HEK293 (cell line): ENCODE results near the gene GAS7.

Experiments
- CTCF ChIA-PET: fragments of 350-600 bp; formaldehyde crosslinking; extraction: SDS; loops from one replicate; lab custom pipeline; 2021; ENCODE audit warnings: antibody characterized with exemption; lab: Yijun Ruan, JAX
- POLR2A ChIA-PET: fragments of 300-600 bp; formaldehyde crosslinking; extraction: SDS; loops from one replicate; lab custom pipeline; 2020; ENCODE audit warnings: antibody characterized with exemption, inconsistent platforms; lab: Yijun Ruan, JAX
- H3K27ac ChIP-seq: fragments of 200-500 bp; sonication (Bioruptor generic); 2 replicates; pipeline ENCODE4 v1.5.1; 2014; ENCODE audit warnings: low read depth, low read length, control low read depth, inconsistent platforms; ENCODE audit errors: extremely low read depth
- H3K36me3 ChIP-seq, 2 experiments: fragments of 200-500 bp in 1 of 2; sonication (Bioruptor generic) in 1 of 2; 1 replicate in 1 of 2; 2 replicates in 1 of 2; pipeline ENCODE4 v1.5.1; 2014 to 2017; ENCODE audit warnings: inconsistent platforms in 2 of 2, low read length in 2 of 2; ENCODE audit not compliant: control insufficient read depth in 2 of 2, insufficient read depth in 1 of 2
- H3K4me1 ChIP-seq: fragments of 200-500 bp; sonication (Bioruptor generic); 2 replicates; pipeline ENCODE4 v1.5.1; 2014; ENCODE audit warnings: mild to moderate bottlenecking, low read length, inconsistent platforms; ENCODE audit not compliant: control insufficient read depth, insufficient read depth
- H3K4me3 ChIP-seq: 2 replicates; pipeline ENCODE4 v1.5.1; 2011; ENCODE audit warnings: low read depth, mild to moderate bottlenecking, control low read depth, low read length, moderate library complexity
- H3K9me3 ChIP-seq: fragments of 200-500 bp; sonication (Bioruptor generic); 2 replicates; pipeline ENCODE4 v1.5.1; 2014; ENCODE audit warnings: low read depth, low read length, inconsistent platforms; ENCODE audit not compliant: control insufficient read depth, insufficient read depth
- BCL11A ChIP-seq: fragments of 450-650 bp; formaldehyde crosslinking; IDR thresholded peaks from 2 replicates; pipeline ENCODE4 v1.5.1; 2016; ENCODE audit warnings: low read depth, missing biosample characterization, missing genetic modification characterization
- GFI1B ChIP-seq: fragments of 450-650 bp; formaldehyde crosslinking; IDR thresholded peaks from 2 replicates; pipeline ENCODE4 v1.5.1; 2016; ENCODE audit warnings: missing biosample characterization, missing genetic modification characterization
- GLIS1 ChIP-seq: fragments of 450-650 bp; formaldehyde crosslinking; IDR thresholded peaks from 2 replicates; pipeline ENCODE4 v1.5.1; 2016; ENCODE audit warnings: missing biosample characterization, missing genetic modification characterization
- KLF9 ChIP-seq: fragments of 450-650 bp; formaldehyde crosslinking; IDR thresholded peaks from 2 replicates; pipeline ENCODE4 v1.5.1; 2016; ENCODE audit warnings: missing biosample characterization, missing genetic modification characterization, low read depth
- SCRT1 ChIP-seq: fragments of 450-650 bp; formaldehyde crosslinking; IDR thresholded peaks from 2 replicates; pipeline ENCODE4 v1.5.1; 2016; ENCODE audit warnings: missing biosample characterization, missing genetic modification characterization, borderline replicate concordance
- SETDB1 ChIP-seq: IDR thresholded peaks from one replicate; pipeline ENCODE4 v1.6.1; 2017; ENCODE audit warnings: mild to moderate bottlenecking, low read length, moderate library complexity, mixed read lengths; ENCODE audit not compliant: insufficient read length
- ZBTB17 ChIP-seq: fragments of 450-650 bp; formaldehyde crosslinking; IDR thresholded peaks from 2 replicates; pipeline ENCODE4 v1.5.1; 2016; ENCODE audit warnings: missing biosample characterization, missing genetic modification characterization
- ZNF10 ChIP-seq: fragments of 450-650 bp; formaldehyde crosslinking; IDR thresholded peaks from 2 replicates; pipeline ENCODE4 v1.5.1; 2017; ENCODE audit warnings: missing biosample characterization, missing genetic modification characterization
- ZNF132 ChIP-seq: fragments of 450-650 bp; formaldehyde crosslinking; IDR thresholded peaks from 2 replicates; pipeline ENCODE4 v1.5.1; 2017; ENCODE audit warnings: missing biosample characterization, missing genetic modification characterization, borderline replicate concordance
- ZNF174 ChIP-seq: fragments of 450-650 bp; formaldehyde crosslinking; IDR thresholded peaks from 2 replicates; pipeline ENCODE4 v1.5.0; 2017; ENCODE audit warnings: missing biosample characterization, mild to moderate bottlenecking, missing genetic modification characterization
- ZNF211 ChIP-seq: fragments of 450-650 bp; formaldehyde crosslinking; IDR thresholded peaks from 2 replicates; pipeline ENCODE4 v1.5.1; 2016; ENCODE audit warnings: low read depth, missing biosample characterization, missing genetic modification characterization
- ZNF341 ChIP-seq: fragments of 450-650 bp; formaldehyde crosslinking; IDR thresholded peaks from 2 replicates; pipeline ENCODE4; 2016; ENCODE audit warnings: low read depth, missing biosample characterization, missing genetic modification characterization
- ZNF366 ChIP-seq: fragments of 450-650 bp; formaldehyde crosslinking; conservative IDR thresholded peaks from 2 replicates; pipeline ENCODE4 v1.5.1; 2016; ENCODE audit warnings: missing biosample characterization, missing genetic modification characterization
- ZNF510 ChIP-seq: fragments of 450-650 bp; formaldehyde crosslinking; IDR thresholded peaks from 2 replicates; pipeline ENCODE4 v1.5.1; 2018; ENCODE audit warnings: mild to moderate bottlenecking, missing genetic modification characterization, missing biosample characterization; ENCODE audit not compliant: insufficient replicate concordance
- ZNF514 ChIP-seq: fragments of 450-650 bp; formaldehyde crosslinking; IDR thresholded peaks from 2 replicates; pipeline ENCODE4 v1.5.1; 2016; ENCODE audit warnings: missing biosample characterization, missing genetic modification characterization
- ZNF548 ChIP-seq: fragments of 450-650 bp; formaldehyde crosslinking; IDR thresholded peaks from 2 replicates; pipeline ENCODE4 v1.5.1; 2016; ENCODE audit warnings: missing biosample characterization, missing genetic modification characterization
- ZNF549 ChIP-seq: fragments of 450-650 bp; IDR thresholded peaks from 2 replicates; pipeline ENCODE4 v1.5.1; 2018; ENCODE audit warnings: missing biosample characterization, missing genetic modification characterization, mild to moderate bottlenecking, inconsistent platforms, moderate library complexity
- ZNF558 ChIP-seq: fragments of 450-650 bp; formaldehyde crosslinking; IDR thresholded peaks from 2 replicates; pipeline ENCODE4 v1.5.1; 2016; ENCODE audit warnings: missing biosample characterization, missing genetic modification characterization
- ZNF585B ChIP-seq: fragments of 450-650 bp; formaldehyde crosslinking; IDR thresholded peaks from 2 replicates; pipeline ENCODE4 v1.5.1; 2016; ENCODE audit warnings: missing biosample characterization, missing genetic modification characterization
- ZNF777 ChIP-seq: fragments of 450-650 bp; formaldehyde crosslinking; IDR thresholded peaks from 2 replicates; pipeline ENCODE4 v1.5.1; 2017; ENCODE audit warnings: missing biosample characterization, missing genetic modification characterization, borderline replicate concordance
- ZSCAN23 ChIP-seq: fragments of 450-650 bp; formaldehyde crosslinking; IDR thresholded peaks from 2 replicates; pipeline ENCODE4 v1.5.1; 2016; ENCODE audit warnings: missing biosample characterization, missing genetic modification characterization
- TF ChIP-seq, protein P1 (sequence below): fragments of 450-650 bp; formaldehyde crosslinking; optimal IDR thresholded peaks from 2 replicates; pipeline ENCODE3; 2016; ENCODE audit warnings: missing biosample characterization, mild to moderate bottlenecking, missing genetic modification characterization
- TF ChIP-seq, protein P2 (sequence below): fragments of 450-650 bp; formaldehyde crosslinking; IDR thresholded peaks from 2 replicates; pipeline ENCODE4 v1.5.1; 2016; ENCODE audit warnings: missing biosample characterization, missing genetic modification characterization
- TF ChIP-seq, protein P3 (sequence below): IDR thresholded peaks from 2 replicates; pipeline ENCODE4 v1.6.1; 2011; ENCODE audit warnings: mild to moderate bottlenecking, low read depth, low read length, borderline replicate concordance
- TF ChIP-seq, protein P4 (sequence below): fragments of 450-650 bp; formaldehyde crosslinking; IDR thresholded peaks from 2 replicates; pipeline ENCODE4 v1.5.1; 2017; ENCODE audit warnings: missing biosample characterization, missing genetic modification characterization
- TF ChIP-seq, protein P5 (sequence below): sonication (generic); formaldehyde crosslinking; IDR thresholded peaks from 2 replicates; pipeline ENCODE4 v1.8.1; 2022; ENCODE audit warnings: mild to moderate bottlenecking, moderate library complexity, missing genetic modification reagents
- TF ChIP-seq, protein P6 (sequence below): fragments of 450-650 bp; formaldehyde crosslinking; IDR thresholded peaks from 2 replicates; pipeline ENCODE4 v1.5.1; 2017; ENCODE audit warnings: missing biosample characterization, missing genetic modification characterization
- TF ChIP-seq, protein P7 (sequence below): fragments of 450-650 bp; formaldehyde crosslinking; IDR thresholded peaks from 2 replicates; pipeline ENCODE4 v1.5.1; 2016; ENCODE audit warnings: missing biosample characterization, missing genetic modification characterization

Gene GAS7

DNA sequence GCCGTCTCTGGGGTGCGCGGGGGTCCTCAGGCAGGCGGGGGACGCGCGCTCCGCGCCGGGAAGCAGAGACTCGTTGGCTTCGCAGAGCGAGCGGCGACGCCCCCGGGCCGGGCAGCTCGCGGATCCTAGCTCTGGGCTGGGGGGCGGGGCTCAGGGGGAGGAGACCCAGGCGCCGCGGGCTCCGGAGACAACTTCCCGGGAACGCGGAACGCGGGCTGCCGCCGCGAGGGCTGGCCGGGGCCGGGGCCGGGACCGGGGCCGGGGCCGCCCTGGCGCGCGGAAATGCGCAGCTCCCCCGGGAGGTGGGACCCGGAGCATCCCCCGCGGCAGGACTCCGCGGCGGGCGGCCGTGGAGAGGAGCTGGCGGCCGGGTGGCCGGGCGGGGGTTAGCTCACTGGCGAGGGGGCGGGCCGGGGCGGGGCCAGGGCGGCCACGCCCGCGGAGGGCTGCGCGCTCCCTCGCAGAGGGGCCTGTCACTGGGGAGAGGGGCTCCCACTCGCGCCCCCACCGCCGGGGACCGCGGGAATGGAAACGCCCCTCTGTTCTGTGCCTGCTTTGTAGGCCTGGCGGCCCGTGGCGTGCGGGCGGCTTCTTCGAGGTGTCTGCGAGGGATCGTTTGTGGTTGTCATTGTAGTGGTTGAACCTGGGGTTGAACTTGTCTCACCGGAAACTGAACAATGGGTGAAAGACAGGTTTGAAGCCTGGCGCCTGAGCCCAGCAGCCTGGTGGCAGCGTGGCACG lies at the start of gene GAS7 (continued):
- TF ChIP-seq, protein P1, sequence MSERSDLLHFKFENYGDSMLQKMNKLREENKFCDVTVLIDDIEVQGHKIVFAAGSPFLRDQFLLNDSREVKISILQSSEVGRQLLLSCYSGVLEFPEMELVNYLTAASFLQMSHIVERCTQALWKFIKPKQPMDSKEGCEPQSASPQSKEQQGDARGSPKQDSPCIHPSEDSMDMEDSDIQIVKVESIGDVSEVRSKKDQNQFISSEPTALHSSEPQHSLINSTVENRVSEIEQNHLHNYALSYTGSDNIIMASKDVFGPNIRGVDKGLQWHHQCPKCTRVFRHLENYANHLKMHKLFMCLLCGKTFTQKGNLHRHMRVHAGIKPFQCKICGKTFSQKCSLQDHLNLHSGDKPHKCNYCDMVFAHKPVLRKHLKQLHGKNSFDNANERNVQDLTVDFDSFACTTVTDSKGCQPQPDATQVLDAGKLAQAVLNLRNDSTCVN = peak; percentile 57
- TF ChIP-seq ZNF548 = no peak
- no peak for TF ChIP-seq ZNF549 (tag by site-specific recombination)
- no peak for TF ChIP-seq ZNF174 (tag by site-specific recombination)
- TF ChIP-seq ZNF132 (tag by site-specific recombination) = no peak
- TF ChIP-seq GLIS1 (tag by site-specific recombination) = no peak
- no peak for TF ChIP-seq ZSCAN23 (tag by site-specific recombination)
- no peak for TF ChIP-seq ZNF211 (tag by site-specific recombination)
- TF ChIP-seq, protein P2, sequence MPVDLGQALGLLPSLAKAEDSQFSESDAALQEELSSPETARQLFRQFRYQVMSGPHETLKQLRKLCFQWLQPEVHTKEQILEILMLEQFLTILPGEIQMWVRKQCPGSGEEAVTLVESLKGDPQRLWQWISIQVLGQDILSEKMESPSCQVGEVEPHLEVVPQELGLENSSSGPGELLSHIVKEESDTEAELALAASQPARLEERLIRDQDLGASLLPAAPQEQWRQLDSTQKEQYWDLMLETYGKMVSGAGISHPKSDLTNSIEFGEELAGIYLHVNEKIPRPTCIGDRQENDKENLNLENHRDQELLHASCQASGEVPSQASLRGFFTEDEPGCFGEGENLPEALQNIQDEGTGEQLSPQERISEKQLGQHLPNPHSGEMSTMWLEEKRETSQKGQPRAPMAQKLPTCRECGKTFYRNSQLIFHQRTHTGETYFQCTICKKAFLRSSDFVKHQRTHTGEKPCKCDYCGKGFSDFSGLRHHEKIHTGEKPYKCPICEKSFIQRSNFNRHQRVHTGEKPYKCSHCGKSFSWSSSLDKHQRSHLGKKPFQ (tag by site-specific recombination) = no peak
- no peak for TF ChIP-seq ZBTB17 (tag by site-specific recombination)
- TF ChIP-seq ZNF777 = no peak
- TF ChIP-seq, protein P3, sequence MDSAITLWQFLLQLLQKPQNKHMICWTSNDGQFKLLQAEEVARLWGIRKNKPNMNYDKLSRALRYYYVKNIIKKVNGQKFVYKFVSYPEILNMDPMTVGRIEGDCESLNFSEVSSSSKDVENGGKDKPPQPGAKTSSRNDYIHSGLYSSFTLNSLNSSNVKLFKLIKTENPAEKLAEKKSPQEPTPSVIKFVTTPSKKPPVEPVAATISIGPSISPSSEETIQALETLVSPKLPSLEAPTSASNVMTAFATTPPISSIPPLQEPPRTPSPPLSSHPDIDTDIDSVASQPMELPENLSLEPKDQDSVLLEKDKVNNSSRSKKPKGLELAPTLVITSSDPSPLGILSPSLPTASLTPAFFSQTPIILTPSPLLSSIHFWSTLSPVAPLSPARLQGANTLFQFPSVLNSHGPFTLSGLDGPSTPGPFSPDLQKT = no peak
- TF ChIP-seq BCL11A (tag by site-specific recombination) = no peak
- no peak for TF ChIP-seq ZNF341
- TF ChIP-seq ZNF10 (tag by site-specific recombination) = no peak
- no peak; the same call in 1 of the 2 replicates for TF ChIP-seq ZNF366
- TF ChIP-seq, protein P4, sequence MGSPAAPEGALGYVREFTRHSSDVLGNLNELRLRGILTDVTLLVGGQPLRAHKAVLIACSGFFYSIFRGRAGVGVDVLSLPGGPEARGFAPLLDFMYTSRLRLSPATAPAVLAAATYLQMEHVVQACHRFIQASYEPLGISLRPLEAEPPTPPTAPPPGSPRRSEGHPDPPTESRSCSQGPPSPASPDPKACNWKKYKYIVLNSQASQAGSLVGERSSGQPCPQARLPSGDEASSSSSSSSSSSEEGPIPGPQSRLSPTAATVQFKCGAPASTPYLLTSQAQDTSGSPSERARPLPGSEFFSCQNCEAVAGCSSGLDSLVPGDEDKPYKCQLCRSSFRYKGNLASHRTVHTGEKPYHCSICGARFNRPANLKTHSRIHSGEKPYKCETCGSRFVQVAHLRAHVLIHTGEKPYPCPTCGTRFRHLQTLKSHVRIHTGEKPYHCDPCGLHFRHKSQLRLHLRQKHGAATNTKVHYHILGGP (tag by site-specific recombination) = no peak
- TF ChIP-seq, protein P5, sequence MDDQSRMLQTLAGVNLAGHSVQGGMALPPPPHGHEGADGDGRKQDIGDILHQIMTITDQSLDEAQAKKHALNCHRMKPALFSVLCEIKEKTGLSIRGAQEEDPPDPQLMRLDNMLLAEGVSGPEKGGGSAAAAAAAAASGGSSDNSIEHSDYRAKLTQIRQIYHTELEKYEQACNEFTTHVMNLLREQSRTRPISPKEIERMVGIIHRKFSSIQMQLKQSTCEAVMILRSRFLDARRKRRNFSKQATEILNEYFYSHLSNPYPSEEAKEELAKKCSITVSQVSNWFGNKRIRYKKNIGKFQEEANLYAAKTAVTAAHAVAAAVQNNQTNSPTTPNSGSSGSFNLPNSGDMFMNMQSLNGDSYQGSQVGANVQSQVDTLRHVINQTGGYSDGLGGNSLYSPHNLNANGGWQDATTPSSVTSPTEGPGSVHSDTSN (CRISPR knock-in tag) = no peak
- TF ChIP-seq ZNF558 = no peak
- no peak for TF ChIP-seq ZNF510 (tag by site-specific recombination)

DNA sequence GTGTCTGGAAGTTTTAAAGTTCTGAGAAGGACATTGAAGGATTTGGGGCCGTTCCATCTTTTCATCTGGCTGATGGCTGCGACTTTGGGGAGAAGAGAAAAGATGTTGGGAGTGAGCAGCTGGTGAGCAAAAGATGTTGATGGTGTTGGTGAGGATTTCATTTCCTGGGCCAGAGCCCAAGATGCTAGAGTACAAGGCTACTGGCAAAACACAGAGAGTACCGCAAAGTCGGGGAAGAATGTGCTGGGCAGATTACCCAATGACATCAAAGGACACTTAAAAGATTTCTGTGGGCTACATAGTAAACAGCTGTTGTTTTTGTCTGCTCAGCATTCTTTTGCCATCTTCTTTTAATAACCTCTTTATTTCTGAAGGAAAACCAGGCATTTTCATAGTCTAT lies 49.4 kb upstream of the GAS7 start:
- Histone ChIP-seq H3K4me3 (no peak overlapping the region), H3K36me3 (no peaks in the 10 kb centered on the region), H3K4me1 (no peaks in the 10 kb centered on the region), H3K9me3 (no peaks in the 10 kb centered on the region), H3K27ac (no peak overlapping the region)
- POLR2A ChIA-PET = no interaction called here
- CTCF ChIA-PET = interaction anchor here (1.0 kb wide), 1 partner anchor 21 kb away, joined by 4 read pairs; no protein-coding TSS in a partner anchor
- TF ChIP-seq ZNF585B (tag by site-specific recombination) (no peak), ZNF514 (tag by site-specific recombination) (no peak), SCRT1 (tag by site-specific recombination) (no peak), KLF9 (tag by site-specific recombination) (no peak), GFI1B (tag by site-specific recombination) (no peak), SETDB1 (no peak), ZNF211 (tag by site-specific recombination) (no peak)
- TF ChIP-seq, protein P6, sequence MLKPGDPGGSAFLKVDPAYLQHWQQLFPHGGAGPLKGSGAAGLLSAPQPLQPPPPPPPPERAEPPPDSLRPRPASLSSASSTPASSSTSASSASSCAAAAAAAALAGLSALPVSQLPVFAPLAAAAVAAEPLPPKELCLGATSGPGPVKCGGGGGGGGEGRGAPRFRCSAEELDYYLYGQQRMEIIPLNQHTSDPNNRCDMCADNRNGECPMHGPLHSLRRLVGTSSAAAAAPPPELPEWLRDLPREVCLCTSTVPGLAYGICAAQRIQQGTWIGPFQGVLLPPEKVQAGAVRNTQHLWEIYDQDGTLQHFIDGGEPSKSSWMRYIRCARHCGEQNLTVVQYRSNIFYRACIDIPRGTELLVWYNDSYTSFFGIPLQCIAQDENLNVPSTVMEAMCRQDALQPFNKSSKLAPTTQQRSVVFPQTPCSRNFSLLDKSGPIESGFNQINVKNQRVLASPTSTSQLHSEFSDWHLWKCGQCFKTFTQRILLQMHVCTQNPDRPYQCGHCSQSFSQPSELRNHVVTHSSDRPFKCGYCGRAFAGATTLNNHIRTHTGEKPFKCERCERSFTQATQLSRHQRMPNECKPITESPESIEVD (tag by site-specific recombination) = no peak
- TF ChIP-seq, protein P7, sequence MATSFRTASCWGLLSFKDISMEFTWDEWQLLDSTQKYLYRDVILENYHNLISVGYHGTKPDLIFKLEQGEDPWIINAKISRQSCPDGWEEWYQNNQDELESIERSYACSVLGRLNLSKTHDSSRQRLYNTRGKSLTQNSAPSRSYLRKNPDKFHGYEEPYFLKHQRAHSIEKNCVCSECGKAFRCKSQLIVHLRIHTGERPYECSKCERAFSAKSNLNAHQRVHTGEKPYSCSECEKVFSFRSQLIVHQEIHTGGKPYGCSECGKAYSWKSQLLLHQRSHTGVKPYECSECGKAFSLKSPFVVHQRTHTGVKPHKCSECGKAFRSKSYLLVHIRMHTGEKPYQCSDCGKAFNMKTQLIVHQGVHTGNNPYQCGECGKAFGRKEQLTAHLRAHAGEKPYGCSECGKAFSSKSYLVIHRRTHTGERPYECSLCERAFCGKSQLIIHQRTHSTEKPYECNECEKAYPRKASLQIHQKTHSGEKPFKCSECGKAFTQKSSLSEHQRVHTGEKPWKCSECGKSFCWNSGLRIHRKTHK = no peak
